ENCODE measurements around the gene BPI. TPM values are rescaled to one million over a fixed set of nuclear protein-coding genes. Genes with fewer than 3 reads are reported as not detected.

The BPI gene
- total RNA-seq, 2 donors from 2014 or later: not detected

DNA sequence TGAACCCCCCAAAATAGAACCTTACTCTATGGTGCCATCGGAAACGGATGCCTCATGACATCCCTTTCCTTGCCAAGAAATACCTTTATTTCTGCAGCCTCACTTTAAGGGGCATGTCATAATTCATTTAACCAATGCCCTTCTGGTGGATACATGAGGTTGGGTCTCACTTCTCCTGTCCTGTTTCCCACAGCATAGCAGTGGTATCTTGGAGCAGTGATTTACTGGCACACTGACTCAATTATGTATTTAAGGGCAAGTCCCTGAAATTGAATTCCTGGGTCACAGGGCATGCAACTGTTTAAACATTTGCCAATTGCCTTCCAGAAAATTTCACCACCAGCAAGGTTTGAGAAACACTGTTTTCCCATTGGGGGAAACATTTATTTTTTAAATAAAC lies 41.7 kb downstream of the BPI start:
- H3K4me1 ChIP-seq: peaks cover 3% of the 10 kb centered on the region
- intact Hi-C loops (cut with DNase I): no loop called here

DNA sequence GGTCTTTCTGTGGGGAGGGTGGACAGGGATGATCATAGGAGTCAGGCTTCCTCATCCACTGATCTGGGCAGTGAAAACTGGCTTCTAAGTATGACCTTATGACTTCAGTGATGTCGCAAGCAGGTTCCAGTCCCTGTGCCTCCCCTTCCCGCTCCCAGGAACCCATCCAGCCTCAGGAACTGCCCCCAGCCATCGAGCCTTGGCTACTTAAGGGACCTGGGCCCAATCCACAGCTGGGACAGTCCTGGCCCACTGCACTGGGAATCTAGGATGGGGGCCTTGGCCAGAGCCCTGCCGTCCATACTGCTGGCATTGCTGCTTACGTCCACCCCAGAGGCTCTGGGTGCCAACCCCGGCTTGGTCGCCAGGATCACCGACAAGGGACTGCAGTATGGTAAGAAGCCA lies 42.3 kb downstream of the BPI start, which contains the start of gene LBP:
LBP (plus strand) TSS at position 236 of the 405 bp plus-strand sequence; CDS start at position 271, 35 bp downstream.
- no peak within 1 kb of the TSS for H3K4me3 ChIP-seq
- DNase-seq: no peak
- intact Hi-C loops (cut with DNase I): no loop called here

More for the DNA sequence above, 41.7 kb downstream of the BPI start:
- H3K27me3 ChIP-seq: no peaks in the 10 kb centered on the region
- no peaks in the 10 kb centered on the region for H3K9me3 ChIP-seq
- TF ChIP-seq, protein P1, sequence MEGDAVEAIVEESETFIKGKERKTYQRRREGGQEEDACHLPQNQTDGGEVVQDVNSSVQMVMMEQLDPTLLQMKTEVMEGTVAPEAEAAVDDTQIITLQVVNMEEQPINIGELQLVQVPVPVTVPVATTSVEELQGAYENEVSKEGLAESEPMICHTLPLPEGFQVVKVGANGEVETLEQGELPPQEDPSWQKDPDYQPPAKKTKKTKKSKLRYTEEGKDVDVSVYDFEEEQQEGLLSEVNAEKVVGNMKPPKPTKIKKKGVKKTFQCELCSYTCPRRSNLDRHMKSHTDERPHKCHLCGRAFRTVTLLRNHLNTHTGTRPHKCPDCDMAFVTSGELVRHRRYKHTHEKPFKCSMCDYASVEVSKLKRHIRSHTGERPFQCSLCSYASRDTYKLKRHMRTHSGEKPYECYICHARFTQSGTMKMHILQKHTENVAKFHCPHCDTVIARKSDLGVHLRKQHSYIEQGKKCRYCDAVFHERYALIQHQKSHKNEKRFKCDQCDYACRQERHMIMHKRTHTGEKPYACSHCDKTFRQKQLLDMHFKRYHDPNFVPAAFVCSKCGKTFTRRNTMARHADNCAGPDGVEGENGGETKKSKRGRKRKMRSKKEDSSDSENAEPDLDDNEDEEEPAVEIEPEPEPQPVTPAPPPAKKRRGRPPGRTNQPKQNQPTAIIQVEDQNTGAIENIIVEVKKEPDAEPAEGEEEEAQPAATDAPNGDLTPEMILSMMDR (IDR thresholded peaks at IDR 0.05): no peak
- no peak for DNase-seq
- no peak overlapping the region for H3K4me3 ChIP-seq
- H3K27ac ChIP-seq: no peak overlapping the region
- no peaks in the 10 kb centered on the region for H3K36me3 ChIP-seq
- no peak overlapping the region for H3K9ac ChIP-seq (ENCODE audit: low read depth in 2 of 2, low read length in 2 of 2)

DNA sequence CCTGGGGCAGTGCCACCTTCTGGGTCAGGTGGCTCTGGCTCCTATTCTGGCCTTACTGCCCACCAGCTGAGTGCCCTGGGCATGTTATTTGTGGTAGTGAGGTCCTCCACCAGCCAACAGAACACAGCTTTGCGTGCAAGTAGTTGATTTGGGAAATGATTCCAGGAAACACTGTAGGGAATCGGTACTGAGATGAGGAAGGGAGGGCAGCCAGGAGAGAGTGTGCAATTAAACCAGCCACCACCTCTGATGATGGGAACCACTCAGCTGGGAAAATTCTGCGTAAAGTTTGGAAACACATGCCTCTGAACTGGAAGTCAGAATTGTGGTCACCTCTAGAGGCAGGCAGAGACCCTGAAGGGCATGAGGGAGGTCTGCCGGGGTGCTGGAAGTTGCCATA lies 42.8 kb downstream of the BPI start:
- Histone ChIP-seq H3K9ac (ENCODE audit: low read depth in 2 of 2, low read length in 2 of 2) (no peak overlapping the region), H3K27me3 (no peaks in the 10 kb centered on the region), H3K9me3 (no peaks in the 10 kb centered on the region), H3K27ac (no peak overlapping the region), H3K4me3 (no peak overlapping the region), H3K36me3 (no peaks in the 10 kb centered on the region), H3K4me1 (peaks cover 3% of the 10 kb centered on the region)
- TF ChIP-seq, protein P1 (IDR thresholded peaks at IDR 0.05): no peak
- DNase-seq: no peak
- intact Hi-C loops (cut with DNase I): no loop called here

More for the DNA sequence above, 42.3 kb downstream of the BPI start, which contains the start of gene LBP:
- Histone ChIP-seq H3K9me3 (no peaks in the 10 kb centered on the region), H3K9ac (ENCODE audit: low read depth in 2 of 2, low read length in 2 of 2) (no peak within 1 kb of the TSS), H3K4me1 (peaks cover 3% of the 10 kb centered on the region), H3K27ac (no peak within 1 kb of the TSS), H3K36me3 (no peaks in the 10 kb centered on the region), H3K27me3 (no peaks in the 10 kb centered on the region)
- TF ChIP-seq, protein P1 (IDR thresholded peaks at IDR 0.05): no peak

DNA sequence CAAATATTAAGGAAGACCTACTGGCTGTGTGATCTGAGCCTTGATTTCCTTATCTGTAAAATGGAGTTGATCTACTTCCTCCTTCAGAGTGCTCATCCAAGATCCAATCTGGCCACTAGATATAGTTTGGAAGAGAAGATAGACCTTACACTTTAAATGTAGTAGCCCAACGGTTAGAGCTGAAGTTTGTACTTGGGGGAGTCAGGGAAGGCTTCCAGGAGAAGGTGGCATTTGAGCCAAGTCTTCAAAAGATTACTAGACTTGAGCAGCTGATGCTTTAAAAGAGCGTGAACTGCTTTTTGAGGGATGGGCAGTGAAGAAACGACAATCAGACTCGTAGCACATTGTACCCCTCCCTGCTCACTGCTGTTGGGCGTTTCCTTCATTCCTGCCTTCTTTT lies 45.9 kb downstream of the BPI start:
- intact Hi-C loops (cut with DNase I): no loop called here

DNA sequence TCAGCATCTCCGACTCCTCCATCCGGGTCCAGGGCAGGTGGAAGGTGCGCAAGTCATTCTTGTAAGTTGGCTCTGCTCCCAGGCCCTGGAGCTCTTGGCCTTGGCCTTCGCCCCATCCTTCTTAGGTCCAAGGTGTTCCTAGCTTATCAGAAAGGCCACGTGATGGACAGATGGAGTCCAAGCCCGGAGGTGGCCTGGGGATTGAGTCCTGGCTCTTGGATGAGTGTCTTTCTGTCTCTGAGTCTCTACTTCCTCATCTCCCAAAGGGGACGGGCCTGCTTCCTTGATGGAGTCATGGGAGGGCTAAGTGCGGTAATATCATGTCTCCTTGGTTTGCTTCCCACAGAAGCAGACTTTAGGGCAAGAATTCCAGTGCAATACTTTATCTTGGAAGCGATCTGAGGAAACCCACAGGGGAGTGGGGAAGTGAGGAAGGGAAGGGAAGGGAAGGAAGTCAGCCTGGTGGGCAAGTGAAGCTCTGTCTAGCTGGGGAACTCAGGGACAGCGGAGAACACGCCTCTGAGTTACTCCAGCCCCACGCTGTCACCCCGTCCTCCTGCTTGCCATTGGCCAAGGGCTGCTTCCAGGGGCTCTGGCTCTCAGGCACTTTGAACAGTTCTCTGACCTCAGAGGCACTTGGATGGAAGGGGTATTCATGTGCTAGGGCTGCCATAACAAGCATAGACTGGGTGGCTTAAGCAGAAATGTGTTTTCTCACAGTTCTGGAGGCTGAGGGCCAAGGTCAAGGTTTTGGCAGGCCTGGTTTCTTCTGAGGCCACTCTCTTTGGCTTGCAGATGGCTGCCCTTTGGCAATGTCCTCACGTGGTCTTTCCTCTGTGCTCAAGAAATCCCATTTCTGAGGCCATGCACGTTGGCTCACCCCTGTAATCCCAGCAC lies 47.2 kb downstream of the BPI start:
- intact Hi-C loops (cut with DNase I): no loop called here
- H3K9ac ChIP-seq (ENCODE audit: low read depth in 2 of 2, low read length in 2 of 2): no peak overlapping the region
- H3K27ac ChIP-seq: no peak overlapping the region
- DNase-seq: no peak
- H3K9me3 ChIP-seq: no peaks in the 10 kb centered on the region
- no peaks in the 10 kb centered on the region for H3K4me1 ChIP-seq
- no peaks in the 10 kb centered on the region for H3K36me3 ChIP-seq
- TF ChIP-seq, protein P1 (IDR thresholded peaks at IDR 0.05): no peak
- H3K4me3 ChIP-seq: no peak overlapping the region
- no peaks in the 10 kb centered on the region for H3K27me3 ChIP-seq

More for the DNA sequence above, 45.9 kb downstream of the BPI start:
- no peaks in the 10 kb centered on the region for H3K9me3 ChIP-seq
- DNase-seq: no peak
- TF ChIP-seq, protein P1 (IDR thresholded peaks at IDR 0.05): no peak
- no peaks in the 10 kb centered on the region for H3K27me3 ChIP-seq
- no peak overlapping the region for H3K4me3 ChIP-seq
- H3K27ac ChIP-seq: no peak overlapping the region
- H3K36me3 ChIP-seq: no peaks in the 10 kb centered on the region
- no peaks in the 10 kb centered on the region for H3K4me1 ChIP-seq
- H3K9ac ChIP-seq (ENCODE audit: low read depth in 2 of 2, low read length in 2 of 2): no peak overlapping the region

All from colonic mucosa (tissue), 4 donors.